GM10248 (cell line): Measurements from ENCODE around the gene CNFN.
"Not testable (repeated sequence)": the region's sequence is repeated elsewhere in the genome, so short reads cannot be mapped to it uniquely, and the experiment has no call there.

Source experiments
- CTCF ChIA-PET: fragments of 300-600 bp; sonication (Branson Sonifier 250); formaldehyde crosslinking; extraction: SDS; loops from one replicate; lab custom pipeline; 2021; ENCODE audit warnings: antibody characterized with exemption; lab: Yijun Ruan, JAX
- POLR2A ChIA-PET: fragments of 350-650 bp; sonication (Branson Sonifier 250); formaldehyde crosslinking; extraction: SDS; loops from one replicate; lab custom pipeline; 2020; ENCODE audit warnings: antibody characterized with exemption; lab: Yijun Ruan, JAX
- DNase-seq: peaks from one replicate; pipeline ENCODE4 v3.0.0; 2012; ENCODE audit errors: extremely low spot score
- CTCF ChIP-seq: IDR thresholded peaks from 2 replicates; pipeline ENCODE4 v1.5.1; 2012; ENCODE audit warnings: mild to moderate bottlenecking, low read depth; ENCODE audit errors: extremely low read depth, missing control alignments, control extremely low read depth

The CNFN gene

GRCh38 chr19:42343344-42344110 lies 46.6 kb downstream of the CNFN start:
- no peak for DNase-seq
- TF ChIP-seq CTCF = peak; percentile 3
- POLR2A ChIA-PET = no interaction called here
- CTCF ChIA-PET = interaction anchor here (1.1 to 2.2 kb wide), 3 partner anchors 12 to 35 kb away, joined by 4 to 9 read pairs (median 5); no protein-coding TSS in a partner anchor

DNA sequence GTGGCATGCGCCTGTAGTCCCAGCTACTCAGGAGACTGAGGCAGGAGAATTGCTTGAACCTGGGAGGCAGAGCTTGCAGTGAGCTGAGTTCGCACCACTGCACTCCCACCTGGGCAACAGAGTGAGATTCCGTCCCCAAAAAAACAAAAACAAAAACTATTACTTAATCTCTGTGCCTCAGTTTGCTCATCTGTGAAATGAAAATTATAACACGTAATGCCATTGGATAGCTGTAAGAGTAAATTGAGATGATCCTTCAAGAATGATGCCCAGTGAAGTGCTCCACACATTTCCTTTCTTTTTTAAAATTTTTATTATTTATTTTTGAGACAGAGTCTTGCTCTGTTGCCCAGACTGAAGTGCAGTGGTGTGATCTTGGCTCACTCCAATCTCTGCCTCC lies 50.2 kb downstream of the CNFN start:
- CTCF ChIA-PET = interaction anchor here (0.8 kb wide), 1 partner anchor 15 kb away, joined by 4 read pairs; no protein-coding TSS in a partner anchor
- POLR2A ChIA-PET, DNase-seq: not testable (repeated sequence)

GRCh38 chr19:42339126-42339860 lies 50.8 kb downstream of the CNFN start:
- POLR2A ChIA-PET, DNase-seq: not testable (repeated sequence)
- CTCF ChIA-PET = interaction anchor here (0.8 kb wide), 1 partner anchor 15 kb away, joined by 4 read pairs; no protein-coding TSS in a partner anchor
